HG02798 (cell line): ENCODE data around the gene KCNJ9.
"Not testable (repeated sequence)": the region's sequence is repeated elsewhere in the genome, so short reads cannot be mapped to it uniquely, and the experiment has no call there.

Experiments
- ATAC-seq: cut with Tn5 transposase; IDR thresholded peaks from one replicate; pipeline ENCODE4 v1.9.1; 2021; ENCODE audit warnings: mild to moderate bottlenecking; ENCODE audit not compliant: unreplicated experiment, poor library complexity

KCNJ9 gene

GRCh38 chr1:160099716-160100375 lies 18.5 kb downstream of the KCNJ9 start:
- ATAC-seq: no peak

- ATAC-seq: peak; percentile 37
Observed at GRCh38 chr1:160101037-160101716, 19.8 kb downstream of the KCNJ9 start.

- ATAC-seq: no peak
Observed at GRCh38 chr1:160101717-160102522, 20.6 kb downstream of the KCNJ9 start.

GRCh38 chr1:160103658-160104408 lies 22.5 kb downstream of the KCNJ9 start:
- no peak for ATAC-seq

- ATAC-seq: no peak
Observed at GRCh38 chr1:160104486-160104885, 23.1 kb downstream of the KCNJ9 start.

GRCh38 chr1:160105155-160105554 lies 23.8 kb downstream of the KCNJ9 start:
- no peak for ATAC-seq

- no peak for ATAC-seq
Observed at GRCh38 chr1:160107512-160107911, 26.2 kb downstream of the KCNJ9 start.

- no peak for ATAC-seq
Observed at GRCh38 chr1:160108888-160109662, 27.7 kb downstream of the KCNJ9 start.

- ATAC-seq: no peak
Observed at GRCh38 chr1:160109686-160110085, 28.3 kb downstream of the KCNJ9 start.

- not testable (repeated sequence) for ATAC-seq
Observed at GRCh38 chr1:160111462-160111861, 30.1 kb downstream of the KCNJ9 start.

GRCh38 chr1:160112357-160112756 lies 31.0 kb downstream of the KCNJ9 start:
- ATAC-seq: no peak

GRCh38 chr1:160113407-160113806 lies 32.1 kb downstream of the KCNJ9 start:
- no peak for ATAC-seq

- ATAC-seq: no peak
Observed at GRCh38 chr1:160114085-160114484, 32.7 kb downstream of the KCNJ9 start.

- ATAC-seq: no peak
Observed at GRCh38 chr1:160115545-160116282, 34.4 kb downstream of the KCNJ9 start, which contains the start of gene ATP1A2. ATP1A2 (plus strand) TSS chr1:160115759; CDS start chr1:160115862, 103 bp downstream.

- ATAC-seq: no peak
Observed at GRCh38 chr1:160116283-160117147, 35.2 kb downstream of the KCNJ9 start.

- ATAC-seq: no peak
Observed at GRCh38 chr1:160117300-160117699, 36.0 kb downstream of the KCNJ9 start.

GRCh38 chr1:160117709-160118183 lies 36.4 kb downstream of the KCNJ9 start:
- no peak for ATAC-seq

- ATAC-seq: no peak
Observed at GRCh38 chr1:160118928-160119327, 37.6 kb downstream of the KCNJ9 start.
